Measurements from ENCODE around the gene CORO7. TPM values are rescaled to one million over a fixed set of nuclear protein-coding genes. Genes with fewer than 3 reads are reported as not detected.

The CORO7 gene
- total RNA-seq, 1 experiment from 2014 or later, result 18.9 TPM

DNA sequence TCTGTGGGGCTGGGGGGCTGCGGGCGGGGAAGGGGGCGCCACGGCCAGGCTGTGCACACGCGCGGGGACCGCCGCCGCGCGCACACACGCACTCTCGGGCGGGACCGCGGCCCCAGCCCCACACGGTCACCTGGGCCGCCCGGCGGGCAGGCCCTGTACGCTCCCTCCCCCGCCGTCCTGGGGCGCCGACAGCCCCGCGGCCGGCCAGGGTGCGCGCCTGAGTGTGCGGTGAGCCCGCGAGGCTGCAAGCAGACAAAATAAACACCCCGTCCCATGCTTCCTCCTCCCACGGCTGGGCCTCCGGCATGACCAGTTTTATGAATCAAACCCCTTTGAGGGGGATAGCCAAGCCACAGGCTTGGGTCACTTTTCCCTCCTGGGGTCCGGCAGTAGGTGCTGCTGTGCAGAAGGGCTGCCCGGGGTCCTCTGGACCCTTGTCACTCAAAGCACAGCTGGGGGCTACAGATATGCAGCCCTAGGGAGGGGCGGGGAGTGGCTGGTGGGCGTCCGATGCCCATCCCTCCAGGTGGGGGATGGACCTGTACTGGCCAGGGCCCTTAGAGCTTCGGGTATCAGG lies 44.3 kb downstream of the CORO7 start:
- DNase-seq (ENCODE audit: low read depth), result peak; percentile 39

DNA sequence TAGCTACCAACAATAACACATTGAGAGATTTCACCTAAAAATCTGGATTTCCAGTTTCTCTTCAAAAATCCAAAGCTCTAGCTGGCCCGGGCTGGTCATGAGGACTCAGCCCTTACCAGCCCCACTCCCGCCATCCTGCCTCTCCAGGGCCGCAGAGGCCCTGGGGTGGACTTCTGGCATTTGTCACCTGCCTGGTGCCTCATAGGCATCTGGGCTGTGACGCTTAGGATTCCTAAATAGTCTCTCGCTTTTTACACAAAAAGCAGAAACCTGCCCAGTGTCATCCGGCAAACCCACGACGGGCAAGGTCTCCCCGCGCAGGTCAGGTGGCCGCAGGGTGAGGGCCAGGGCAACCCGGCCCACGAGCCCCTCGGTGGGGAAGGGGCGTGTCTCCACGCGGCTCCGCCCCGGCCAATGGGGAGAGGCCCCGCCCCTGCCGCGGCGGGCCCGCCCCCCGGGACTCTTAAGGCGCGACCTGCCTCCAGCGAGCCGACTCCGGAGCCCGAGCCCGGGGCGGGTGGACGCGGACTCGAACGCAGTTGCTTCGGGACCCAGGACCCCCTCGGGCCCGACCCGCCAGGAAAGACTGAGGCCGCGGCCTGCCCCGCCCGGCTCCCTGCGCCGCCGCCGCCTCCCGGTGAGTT lies 44.9 kb downstream of the CORO7 start, which contains the start of gene VASN:
Gene VASN (plus strand): TSS at position 492 of the 644 bp plus-strand sequence. CDS start 9,030 bp downstream, outside the sequence.
- DNase-seq (ENCODE audit: low read depth), result peak; percentile 68

DNA sequence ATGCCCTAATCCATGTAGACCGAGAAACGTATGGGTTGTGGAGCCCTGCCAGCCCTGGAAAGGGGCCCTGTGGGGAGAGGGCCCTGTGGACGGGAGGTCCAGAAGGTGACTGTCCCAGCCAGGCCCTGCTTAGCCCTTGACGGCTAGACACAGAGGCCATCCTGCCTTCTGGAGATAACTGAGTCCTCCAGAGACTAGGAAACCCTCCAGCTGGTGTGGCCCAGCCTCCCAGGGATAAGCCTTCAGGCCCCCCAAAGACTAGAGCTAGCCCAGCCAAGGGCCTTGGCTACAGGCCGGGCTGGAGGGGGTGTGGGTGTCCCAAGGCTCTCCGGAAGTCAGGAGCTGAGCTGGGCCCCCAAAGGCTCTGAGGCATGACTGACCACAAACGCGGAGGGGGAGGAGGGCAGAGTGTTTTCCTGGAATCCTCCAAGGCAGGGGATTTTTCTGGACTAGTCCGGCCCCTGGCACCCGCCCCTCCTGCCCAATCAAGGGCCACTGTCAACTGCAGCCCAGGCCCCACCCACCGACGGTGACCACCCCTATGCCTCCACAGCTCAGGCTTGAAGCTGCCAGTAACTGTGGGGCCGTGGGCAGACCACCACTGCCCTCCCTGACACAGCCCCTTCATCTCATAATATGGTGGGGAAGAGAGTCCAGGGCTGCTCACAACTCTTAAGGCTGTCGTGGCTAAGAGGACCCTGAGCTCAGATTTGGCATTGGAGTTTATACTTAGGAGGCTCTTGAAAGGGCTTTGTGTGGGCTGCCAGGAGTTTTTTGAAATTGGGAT lies 45.6 kb downstream of the CORO7 start:
- DNase-seq (ENCODE audit: low read depth), result peak; percentile 97

GRCh38 chr16:4370151-4370550 lies 46.2 kb downstream of the CORO7 start:
- no peak for DNase-seq (ENCODE audit: low read depth)

GRCh38 chr16:4369007-4369733 lies 47.2 kb downstream of the CORO7 start:
- peak; percentile 79 for DNase-seq (ENCODE audit: low read depth)

GRCh38 chr16:4367393-4367856 lies 49.0 kb downstream of the CORO7 start:
- no peak for DNase-seq (ENCODE audit: low read depth)

DNA sequence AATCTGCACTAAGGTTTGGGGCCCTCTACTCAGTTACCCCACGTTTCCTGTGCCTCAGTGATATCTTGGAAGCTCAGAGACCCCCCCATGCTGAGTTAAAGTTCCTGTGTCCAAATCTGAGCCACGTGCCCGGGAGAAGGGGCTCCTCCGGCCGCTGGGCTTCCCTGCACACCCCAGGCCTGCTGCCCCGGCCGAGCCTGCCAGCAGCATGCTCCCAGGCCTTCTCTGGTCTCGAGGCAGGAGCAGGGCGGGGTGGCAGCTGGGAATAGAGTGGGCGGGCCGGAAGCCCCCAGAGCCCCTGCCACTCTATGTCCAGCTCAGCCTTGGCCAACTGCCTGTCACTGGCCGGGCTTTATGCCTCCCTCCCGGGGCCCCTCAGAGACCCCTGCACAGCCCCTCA lies 50.4 kb downstream of the CORO7 start:
- DNase-seq (ENCODE audit: low read depth), result no peak

DNA sequence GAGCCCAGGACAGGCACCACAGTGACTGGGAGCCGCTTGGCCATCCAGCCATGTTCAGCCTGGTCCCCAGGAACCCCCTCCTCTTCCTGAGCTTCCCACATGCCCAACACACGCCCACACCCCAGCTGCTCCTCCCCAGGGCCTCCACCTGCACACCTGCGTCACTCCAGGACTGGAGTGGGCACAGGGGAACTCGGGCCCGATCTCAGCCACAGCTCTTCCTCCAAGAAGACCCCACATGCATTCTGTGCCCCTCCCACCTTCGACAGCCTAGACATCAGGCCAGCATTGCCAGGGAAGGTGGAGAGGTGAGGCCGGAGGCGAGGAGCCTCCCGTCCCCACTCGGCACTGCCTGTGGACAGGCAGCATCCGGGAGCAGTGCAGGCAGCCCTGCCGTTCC lies 50.8 kb downstream of the CORO7 start:
- no peak for DNase-seq (ENCODE audit: low read depth)

DNA sequence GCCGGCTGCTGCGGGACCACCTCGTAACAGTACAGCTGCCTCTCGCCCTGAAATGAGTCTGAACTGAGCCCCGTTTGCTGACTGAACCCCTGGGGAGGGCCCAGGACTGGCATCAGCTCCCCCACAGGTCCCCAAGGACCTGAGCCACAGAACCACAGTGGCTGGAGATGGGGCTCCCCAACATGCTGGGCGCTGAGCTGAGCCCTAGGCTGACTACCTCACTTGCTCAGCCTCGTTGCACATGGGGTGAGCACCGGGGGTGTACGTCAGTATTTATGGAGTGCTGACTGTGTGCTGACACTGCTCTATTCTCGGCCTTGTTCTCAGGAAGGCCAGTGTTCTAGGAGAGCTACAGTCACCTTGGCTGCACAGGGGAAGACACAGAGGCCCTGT lies 51.4 kb downstream of the CORO7 start:
- no peak for DNase-seq (ENCODE audit: low read depth)

DNA sequence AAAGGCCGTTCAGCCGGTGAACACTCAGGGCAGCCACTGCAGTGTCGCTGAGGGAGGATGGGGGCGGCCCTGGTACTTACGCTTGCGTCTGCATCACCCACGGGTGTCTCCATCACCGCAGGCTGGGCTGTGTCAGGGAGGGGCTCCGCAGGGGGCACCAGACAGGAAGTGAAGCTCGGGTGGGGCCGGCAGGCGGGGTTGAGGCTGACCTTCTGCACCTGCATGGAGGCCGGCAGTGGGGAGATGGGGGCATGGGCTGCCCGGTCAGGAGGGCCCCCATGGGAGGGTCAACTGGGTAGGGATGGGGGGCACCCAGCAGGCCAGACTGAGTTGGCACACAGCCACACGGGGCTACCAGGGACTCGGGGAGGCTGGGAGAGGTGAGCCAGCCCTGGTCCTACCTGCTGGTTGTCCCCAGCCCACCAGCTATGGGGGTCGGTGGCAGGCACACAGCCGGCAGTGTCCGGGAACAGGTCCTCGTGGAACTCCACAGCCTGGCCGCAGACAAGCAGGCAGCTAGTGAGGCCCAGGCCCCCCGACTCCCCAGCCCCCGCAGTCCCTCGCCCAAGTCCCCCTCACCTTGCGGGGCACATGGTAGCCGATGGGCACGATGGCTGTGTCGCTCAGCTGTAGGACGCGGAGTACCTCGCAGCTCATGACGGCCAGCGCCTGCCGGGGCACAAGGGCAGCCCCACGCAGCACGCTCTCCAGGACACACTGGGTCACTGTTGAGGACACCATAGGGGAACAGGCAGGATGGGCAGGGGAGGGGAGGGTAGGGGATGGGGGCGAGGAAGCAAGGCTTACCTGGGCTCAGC lies 52.0 kb downstream of the CORO7 start:
- DNase-seq (ENCODE audit: low read depth), result no peak

DNA sequence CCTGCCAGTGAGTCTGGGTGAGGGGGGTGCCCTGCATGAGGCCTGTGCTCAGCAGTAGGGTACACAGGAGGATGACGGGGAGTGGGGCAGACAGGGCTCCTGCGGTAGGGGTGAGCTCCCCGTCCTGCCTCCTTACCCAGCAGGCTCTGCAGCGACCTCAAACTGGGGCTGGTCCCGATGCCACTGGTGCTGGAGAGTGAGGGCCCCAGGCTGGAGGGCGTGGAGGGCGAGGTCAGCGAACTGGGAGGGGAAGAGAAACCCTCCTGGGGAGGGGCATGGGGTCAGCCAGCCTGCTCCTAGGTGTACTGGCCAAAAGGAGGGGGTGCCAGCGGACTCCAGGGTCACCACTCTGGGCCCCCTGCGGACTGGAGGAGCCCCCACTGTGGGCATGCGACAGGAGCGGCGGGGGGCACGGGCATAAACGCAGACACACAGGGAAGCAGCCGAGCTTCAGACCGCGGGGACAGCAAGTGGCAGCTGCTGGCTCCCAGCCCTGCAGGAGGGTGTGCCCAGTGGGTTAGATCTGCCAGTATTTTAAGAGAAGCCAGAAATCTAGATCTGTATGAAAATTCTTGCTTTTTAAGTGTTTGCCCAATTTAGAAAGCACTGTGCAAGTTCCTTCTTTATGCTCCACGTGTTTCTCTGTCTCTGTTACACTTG lies 53.8 kb downstream of the CORO7 start:
- no peak for DNase-seq (ENCODE audit: low read depth)

GRCh38 chr16:4361944-4362311 lies 54.5 kb downstream of the CORO7 start:
- DNase-seq (ENCODE audit: low read depth), result no peak

DNA sequence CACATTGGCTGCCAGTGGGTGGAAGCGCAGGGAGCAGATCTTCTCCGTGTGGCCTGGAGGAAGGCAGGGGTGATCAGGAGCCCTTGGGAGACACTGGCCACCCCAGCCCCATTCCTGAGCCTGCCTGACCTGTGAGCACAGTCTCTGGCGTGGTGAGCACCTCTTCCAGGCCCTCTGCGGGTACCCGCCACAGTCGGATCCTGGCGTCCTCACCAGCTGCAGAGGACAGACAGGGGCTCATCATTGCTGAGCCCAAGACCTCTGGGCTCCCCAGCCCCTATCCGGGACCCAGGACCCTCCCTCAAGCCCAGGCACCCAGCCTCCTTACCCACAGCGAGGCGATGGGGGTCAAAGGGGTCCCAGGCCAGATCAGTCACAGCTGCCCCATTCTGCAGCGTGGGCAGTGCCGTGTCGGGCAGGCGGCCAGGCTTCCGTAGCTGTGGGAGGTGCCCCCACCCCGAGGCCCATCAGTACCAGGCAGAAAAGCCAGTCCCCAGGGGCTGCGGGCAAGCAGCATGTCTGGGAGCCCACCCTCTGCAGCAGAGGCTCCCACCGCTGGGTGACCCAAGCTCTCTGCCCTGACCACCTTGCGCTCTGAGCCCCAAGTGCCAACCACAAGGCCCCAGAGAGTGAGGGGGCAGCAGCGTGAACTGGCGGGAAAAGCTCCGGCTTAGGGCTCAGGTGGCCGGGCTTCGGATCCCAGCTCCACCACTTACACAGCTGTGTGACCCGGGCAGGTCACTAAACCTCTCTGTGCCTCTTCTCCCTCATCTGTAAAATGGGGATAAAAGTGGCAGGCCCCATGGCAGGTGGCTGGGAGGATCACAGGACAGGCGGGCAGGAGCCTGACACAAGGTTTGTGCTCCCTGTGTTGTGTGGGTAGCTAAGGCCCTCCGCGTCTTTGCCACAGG lies 55.1 kb downstream of the CORO7 start:
- no peak for DNase-seq (ENCODE audit: low read depth)

- no peak for DNase-seq (ENCODE audit: low read depth)
Measured at GRCh38 chr16:4360538-4361021, 55.8 kb downstream of the CORO7 start.

DNA sequence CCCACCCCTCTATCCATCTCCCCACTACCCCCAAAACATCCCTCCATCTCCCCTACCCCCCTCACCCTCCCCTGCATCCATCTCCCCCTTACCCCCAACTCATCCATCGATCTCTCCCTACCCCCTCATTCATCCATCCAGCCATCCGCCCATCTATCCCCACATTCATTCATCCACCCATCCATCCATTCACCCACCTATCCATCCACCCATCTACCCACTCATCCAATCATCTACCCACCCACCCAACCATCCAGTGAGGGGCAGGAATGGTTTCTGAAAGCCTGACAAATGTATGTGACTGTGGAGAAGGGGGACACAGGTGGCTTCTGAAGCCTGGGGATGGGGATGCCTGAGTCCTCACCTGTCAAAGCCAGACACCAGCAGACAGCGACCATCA lies 56.5 kb downstream of the CORO7 start:
- no peak for DNase-seq (ENCODE audit: low read depth)

DNA sequence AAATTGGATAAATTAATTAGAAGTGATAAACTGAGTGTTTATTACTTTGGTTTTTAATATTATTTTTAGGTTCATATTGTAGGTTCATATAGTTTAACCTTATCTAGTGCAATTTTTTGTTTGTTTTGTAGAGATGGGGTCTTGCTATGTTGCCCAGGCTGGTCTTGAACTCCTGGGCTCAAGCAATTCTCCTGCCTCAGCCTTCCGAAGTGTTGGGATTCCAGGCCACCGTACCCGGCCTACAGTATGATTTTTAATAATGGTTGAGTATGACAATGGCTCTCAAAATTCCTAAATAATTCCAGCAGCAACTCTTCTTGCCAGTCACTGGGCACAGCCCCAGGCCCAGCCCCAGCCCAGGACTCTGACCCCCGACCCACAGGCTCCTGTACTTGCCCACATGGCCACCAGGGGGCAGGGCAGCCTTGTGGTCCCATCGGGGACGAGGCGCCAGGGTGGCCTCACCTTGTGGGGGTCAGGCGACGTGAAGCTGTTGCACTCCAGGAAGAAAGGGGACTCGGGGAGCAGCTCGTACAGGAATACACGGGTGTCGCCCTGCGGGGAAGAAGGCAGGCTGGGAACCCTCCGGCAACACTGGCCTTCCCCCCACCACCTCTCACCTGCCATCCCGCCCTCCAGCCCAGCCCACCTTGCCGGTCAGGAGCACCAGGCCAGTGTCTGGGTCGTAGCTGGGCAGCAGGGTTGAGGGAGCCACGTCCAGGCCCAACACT lies 57.4 kb downstream of the CORO7 start:
- DNase-seq (ENCODE audit: low read depth), result peak; percentile 26

DNA sequence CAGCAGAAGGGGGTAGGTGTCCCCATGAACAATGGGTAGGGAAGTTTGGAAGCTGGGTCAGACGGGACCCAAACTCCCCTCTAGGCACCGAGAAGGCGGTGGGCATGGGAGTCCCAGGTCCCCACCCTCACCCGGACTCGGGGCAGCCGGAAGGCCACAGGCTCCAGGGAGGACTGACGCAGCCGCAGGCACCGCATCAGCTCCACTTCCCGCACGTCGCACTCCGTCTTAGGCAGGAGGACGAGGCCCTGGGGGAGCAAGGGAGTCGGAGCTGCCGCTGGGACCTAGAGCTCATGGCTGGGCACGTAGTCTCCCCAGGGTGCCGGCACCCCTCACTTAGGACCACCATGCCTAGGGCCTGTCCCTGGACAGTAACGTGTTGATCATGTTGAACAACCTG lies 58.2 kb downstream of the CORO7 start:
- DNase-seq (ENCODE audit: low read depth), result no peak

DNA sequence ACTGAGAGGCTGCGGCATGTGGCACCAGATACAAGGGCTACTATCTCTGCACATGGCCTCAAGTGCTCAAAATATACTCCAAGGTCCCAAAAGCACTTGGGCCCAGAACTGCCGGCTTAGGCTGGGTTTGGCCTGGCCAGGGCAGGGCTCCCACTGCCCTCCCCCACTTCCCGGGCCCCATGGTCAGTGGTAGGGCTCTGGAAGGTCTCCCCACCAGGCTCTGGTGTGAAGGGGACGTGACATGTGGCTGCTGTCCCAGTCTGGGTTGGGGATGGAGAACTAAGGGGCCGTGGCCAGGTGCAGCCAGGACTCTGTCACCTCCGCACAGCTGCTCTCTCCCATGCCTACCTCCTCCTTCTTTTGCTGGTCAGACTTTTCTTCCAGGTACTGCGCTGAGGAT lies 59.6 kb downstream of the CORO7 start:
- no peak for DNase-seq (ENCODE audit: low read depth)
